Adrenal gland (tissue), 12 donors: Measurements from ENCODE around the gene KCNMA1. TPM values are rescaled to one million over a fixed set of nuclear protein-coding genes. Genes with fewer than 3 reads are reported as not detected.

Experiments used
- DNase-seq, 7 donors: peaks; one replicate each; pipeline ENCODE4 v3.0.0-alpha.2; 2019 to 2020
- H3K27ac ChIP-seq, 5 donors: fragments of 200-600 bp; sonication (generic) in 4 of 5; 1 replicate in 3 of 5; 2 replicates in 2 of 5; pipeline versions ENCODE4 v1.5.1 to v1.8.0; 2016 to 2020; ENCODE audit warnings: mild to moderate bottlenecking in 1 of 5
- H3K27me3 ChIP-seq: fragments of 200-600 bp; 2 replicates; pipeline ENCODE4 v1.8.0; 2021
- H3K36me3 ChIP-seq, 2 donors: fragments of 200-600 bp; replicated peaks in 1 of 2; 1 replicate in 1 of 2; 2 replicates in 1 of 2; pipeline versions ENCODE4 v1.5.1 to v1.8.0; 2018 to 2022
- H3K4me1 ChIP-seq, 2 donors: fragments of 200-600 bp; replicated peaks in 1 of 2; 1 replicate in 1 of 2; 2 replicates in 1 of 2; pipeline versions ENCODE4 v1.5.1 to v1.8.0; 2018 to 2021
- H3K4me3 ChIP-seq, 4 donors: fragments of 200-600 bp; sonication (generic) in 3 of 4; one replicate each; pipeline ENCODE4 v1.5.1; 2016 to 2018
- H3K9me3 ChIP-seq, 3 donors: fragments of 200-600 bp; sonication (generic) in 1 of 3; replicated peaks in 1 of 3; 1 replicate in 2 of 3; 2 replicates in 1 of 3; pipeline versions ENCODE4 v1.5.1 to v1.8.0; 2016 to 2021
- CTCF ChIP-seq, 6 experiments: fragments of 450-650 bp in 4 of 6; fragments of 200-600 bp in 2 of 6; sonication (generic) in 1 of 6; IDR thresholded peaks; 1 replicate in 5 of 6; 2 replicates in 1 of 6; pipeline versions ENCODE4 v1.5.1 to v1.8.0; 2016 to 2021; ENCODE audit warnings: antibody characterized with exemption in 6 of 6, mild to moderate bottlenecking in 2 of 6, moderate library complexity in 1 of 6
- POLR2A ChIP-seq, 2 donors: fragments of 450-650 bp; IDR thresholded peaks; one replicate each; pipeline ENCODE4 v1.6.1; 2017; ENCODE audit warnings: antibody characterized with exemption in 2 of 2, mild to moderate bottlenecking in 2 of 2, moderate library complexity in 1 of 2
- WGBS, 4 donors: extraction: QIAGEN DNeasy Blood & Tissue Kit in 2 of 4; methylation state at CpG; one replicate each; pipeline versions ENCODE4 v1.1.5 to v1.1.7; 2013 to 2017; 5-methylcytosine and 5-hydroxymethylcytosine counted together
- intact Hi-C, 2 donors: fragments of 100-400 bp; cut with DNase I; formaldehyde crosslinking; loops; one replicate each; pipeline versions ENCODE4 v1.14.1 to v1.15.0; 2022 to 2023
- polyA plus RNA-seq, 3 donors: library from polyadenylated mRNA; stranded (reverse); fragments of 200-250 nt in 2 of 3; fragments of 350-450 nt in 1 of 3; fragmentation: Illumina TruSeq in 1 of 3; extraction: RNeasy Lipid Tissue Mini Kit (QIAGEN cat#74804) in 1 of 3; gene quantifications; one replicate each; pipeline ENCODE4 v1.2.3, GENCODE V29; 2013 to 2014
- total RNA-seq, 9 donors: library from RNA; depleted of rRNA in 4 of 9; stranded (reverse); fragments of >200 nt in 4 of 9; fragments of 120-200 nt in 1 of 9; fragmentation: NEBNext Ultra II Directional in 1 of 9; extraction: Animal tissue kit (Norgen Biotek cat#: 25700) in 1 of 9; gene quantifications; one replicate each; pipeline versions ENCODE4 v1.1.0 to v1.2.4, GENCODE V29; 2013 to 2023
- donor health status: healthy with polysubstance abuse.
- donor health status: Bipolar disorder and iron deficiency.
- donor health status: DM: yes; HTN: yes; CAD: no.
- donor health status: DM: no; HTN: no; CAD: no.
- donor health status: DM: no; HTN: no; CAD: no.
- donor health status: DM: yes; HTN: yes; CAD: no.

Gene KCNMA1
- total and polyA plus RNA-seq, 12 donors = 6.4 to 37.7 (median 13.4) TPM

- Histone ChIP-seq H3K9me3 (no peaks in the 10 kb centered on the region), H3K4me1 (peaks cover 0 to 2% of the 10 kb centered on the region in 2 donors), H3K27me3 (no peaks in the 10 kb centered on the region), H3K36me3 (no peaks in the 10 kb centered on the region), H3K4me3 (no peak overlapping the region), H3K27ac (peak overlapping the region in 1 of 5 donors; percentile 70)
- TF ChIP-seq CTCF (IDR thresholded peaks at IDR 0.05) (no peak), POLR2A (IDR thresholded peaks at IDR 0.05) (no peak)
- no peak for DNase-seq
- intact Hi-C loops = no loop called here
- 87 to 95% (median 91%) methylated on average over 8 to 9 of the region's 9 CpGs for WGBS, 4 donors
Observed at GRCh38 chr10:77157248-77158019, 480.2 kb downstream of the KCNMA1 start.

GRCh38 chr10:77156406-77156879, 481.2 kb downstream of the KCNMA1 start:
- DNase-seq = peak in 3 of 7 donors; percentile 26 to 48 (median 40)
- no peaks in the 10 kb centered on the region for H3K9me3 ChIP-seq
- intact Hi-C loops = no loop called here
- no peaks in the 10 kb centered on the region for H3K4me1 ChIP-seq
- no peaks in the 10 kb centered on the region for H3K27me3 ChIP-seq
- no peaks in the 10 kb centered on the region for H3K36me3 ChIP-seq
- peak overlapping the region in 1 of 5 donors; percentile 70 for H3K27ac ChIP-seq
- TF ChIP-seq POLR2A (IDR thresholded peaks at IDR 0.05) (no peak), CTCF (IDR thresholded peaks at IDR 0.05) (no peak)
- WGBS, 4 donors = 34 to 45% (median 41%) methylated on average over 5 of the region's 5 CpGs
- no peak overlapping the region for H3K4me3 ChIP-seq

- no peaks in the 10 kb centered on the region for H3K27me3 ChIP-seq
- WGBS, 4 donors = 84 to 92% (median 90%) methylated on average over 1 of the region's 1 CpG
- peaks cover 0 to 10% of the 10 kb centered on the region in 2 donors for H3K4me1 ChIP-seq
- no peaks in the 10 kb centered on the region for H3K36me3 ChIP-seq
- intact Hi-C loops = no loop called here
- H3K27ac ChIP-seq = no peak overlapping the region
- TF ChIP-seq POLR2A (IDR thresholded peaks at IDR 0.05) = no peak
- TF ChIP-seq CTCF (IDR thresholded peaks at IDR 0.05) = no peak
- H3K9me3 ChIP-seq = no peaks in the 10 kb centered on the region
- H3K4me3 ChIP-seq = no peak overlapping the region
- DNase-seq = no peak
Observed at GRCh38 chr10:77152256-77152655, 485.4 kb downstream of the KCNMA1 start.

- Histone ChIP-seq H3K27ac (no peak overlapping the region), H3K4me1 (peaks cover 0 to 10% of the 10 kb centered on the region in 2 donors), H3K36me3 (no peaks in the 10 kb centered on the region), H3K27me3 (no peaks in the 10 kb centered on the region), H3K9me3 (no peaks in the 10 kb centered on the region), H3K4me3 (no peak overlapping the region)
- 67 to 92% (median 91%) methylated on average over 1 of the region's 1 CpG for WGBS, 4 donors
- TF ChIP-seq POLR2A (IDR thresholded peaks at IDR 0.05) (no peak), CTCF (IDR thresholded peaks at IDR 0.05) (no peak)
- intact Hi-C loops = no loop called here
- DNase-seq = no peak
Observed at GRCh38 chr10:77151408-77151807, 486.2 kb downstream of the KCNMA1 start.
